ENCODE measurements around the gene RHCG. TPM values are rescaled to one million over a fixed set of nuclear protein-coding genes. Genes with fewer than 3 reads are reported as not detected.
"Not testable (repeated sequence)": the region's sequence is repeated elsewhere in the genome, so short reads cannot be mapped to it uniquely, and the experiment has no call there.

Gene RHCG
- total RNA-seq, 1 donor from 2014 or later = not detected

- H3K4me3 Mint-ChIP-seq (ENCODE audit: unreplicated experiment) = no peak overlapping the region
- H3K27me3 Mint-ChIP-seq (ENCODE audit: low read depth) = peaks cover 58% of the 10 kb centered on the region
- TF ChIP-seq, protein P1, sequence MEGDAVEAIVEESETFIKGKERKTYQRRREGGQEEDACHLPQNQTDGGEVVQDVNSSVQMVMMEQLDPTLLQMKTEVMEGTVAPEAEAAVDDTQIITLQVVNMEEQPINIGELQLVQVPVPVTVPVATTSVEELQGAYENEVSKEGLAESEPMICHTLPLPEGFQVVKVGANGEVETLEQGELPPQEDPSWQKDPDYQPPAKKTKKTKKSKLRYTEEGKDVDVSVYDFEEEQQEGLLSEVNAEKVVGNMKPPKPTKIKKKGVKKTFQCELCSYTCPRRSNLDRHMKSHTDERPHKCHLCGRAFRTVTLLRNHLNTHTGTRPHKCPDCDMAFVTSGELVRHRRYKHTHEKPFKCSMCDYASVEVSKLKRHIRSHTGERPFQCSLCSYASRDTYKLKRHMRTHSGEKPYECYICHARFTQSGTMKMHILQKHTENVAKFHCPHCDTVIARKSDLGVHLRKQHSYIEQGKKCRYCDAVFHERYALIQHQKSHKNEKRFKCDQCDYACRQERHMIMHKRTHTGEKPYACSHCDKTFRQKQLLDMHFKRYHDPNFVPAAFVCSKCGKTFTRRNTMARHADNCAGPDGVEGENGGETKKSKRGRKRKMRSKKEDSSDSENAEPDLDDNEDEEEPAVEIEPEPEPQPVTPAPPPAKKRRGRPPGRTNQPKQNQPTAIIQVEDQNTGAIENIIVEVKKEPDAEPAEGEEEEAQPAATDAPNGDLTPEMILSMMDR (IDR thresholded peaks at IDR 0.05) = no peak
- no peak for DNase-seq (ENCODE audit: low spot score)
- no peak overlapping the region for H3K27ac Mint-ChIP-seq (ENCODE audit: unreplicated experiment)
- no peaks in the 10 kb centered on the region for H3K9me3 Mint-ChIP-seq (ENCODE audit: low read depth)
- H3K4me1 Mint-ChIP-seq (ENCODE audit: low read depth) = no peaks in the 10 kb centered on the region
- H3K36me3 Mint-ChIP-seq (ENCODE audit: low read depth) = no peaks in the 10 kb centered on the region
These were observed 18.8 kb downstream of the RHCG start for GRCh38 chr15:89477411-89478242.

DNA sequence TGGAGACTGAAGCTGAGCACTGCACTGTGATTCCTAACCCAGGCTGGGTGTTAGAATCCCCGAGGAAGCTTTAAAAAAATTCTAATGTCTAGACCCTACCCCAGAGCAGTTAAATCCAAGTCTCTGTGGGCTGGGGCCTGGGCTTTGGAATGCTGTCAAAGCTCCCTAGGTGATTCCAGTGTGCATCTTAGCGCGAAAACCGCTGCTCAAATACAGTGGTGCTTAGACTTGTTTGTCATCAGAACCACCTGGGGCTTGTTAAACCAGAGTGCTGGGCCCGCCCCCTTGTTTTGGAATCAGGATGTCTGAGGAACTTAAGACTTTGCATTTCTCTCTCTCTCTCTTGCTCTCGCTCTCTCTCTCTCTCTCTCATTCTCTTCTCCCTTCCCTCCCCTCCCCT lies 20.7 kb downstream of the RHCG start:
- peaks cover under 1% of the 10 kb centered on the region for H3K4me1 Mint-ChIP-seq (ENCODE audit: low read depth)
- H3K27me3 Mint-ChIP-seq (ENCODE audit: low read depth) = peaks cover 63% of the 10 kb centered on the region
- TF ChIP-seq, protein P1 (IDR thresholded peaks at IDR 0.05) = no peak

DNA sequence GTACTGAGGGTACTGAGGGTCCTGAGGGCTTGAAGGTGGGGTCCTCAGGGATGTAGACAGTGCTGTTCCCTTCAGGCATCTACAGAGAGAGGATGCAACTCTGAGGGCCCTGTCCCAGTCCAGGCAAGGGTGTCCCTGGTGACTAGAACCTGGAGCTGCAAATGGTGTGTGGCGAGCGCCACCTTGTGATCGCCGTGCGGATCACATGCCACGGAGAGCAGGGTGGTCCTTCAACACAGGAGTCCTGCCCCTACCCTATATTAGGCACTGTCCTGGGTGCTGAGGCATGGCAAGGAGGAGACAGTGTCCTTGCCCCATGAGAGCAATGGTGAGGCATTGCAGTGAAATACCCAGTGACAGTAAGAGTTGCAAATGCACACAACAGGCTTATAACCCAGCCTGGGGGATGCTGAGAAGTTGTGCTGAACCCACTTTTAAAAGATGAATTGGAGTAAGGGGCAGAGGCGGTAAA lies 23.6 kb downstream of the RHCG start:
- peaks cover 62% of the 10 kb centered on the region for H3K27me3 Mint-ChIP-seq (ENCODE audit: low read depth)
- TF ChIP-seq, protein P1 (IDR thresholded peaks at IDR 0.05) = peak; percentile 87
- H3K27ac Mint-ChIP-seq (ENCODE audit: unreplicated experiment) = no peak overlapping the region
- H3K36me3 Mint-ChIP-seq (ENCODE audit: low read depth) = no peaks in the 10 kb centered on the region
- no peak for DNase-seq (ENCODE audit: low spot score)
- no peaks in the 10 kb centered on the region for H3K9me3 Mint-ChIP-seq (ENCODE audit: low read depth)
- H3K4me1 Mint-ChIP-seq (ENCODE audit: low read depth) = peaks cover 4% of the 10 kb centered on the region
- no peak overlapping the region for H3K4me3 Mint-ChIP-seq (ENCODE audit: unreplicated experiment)

More for the DNA sequence above, 20.7 kb downstream of the RHCG start:
- Mint-ChIP-seq H3K36me3 (ENCODE audit: low read depth) (no peaks in the 10 kb centered on the region), H3K4me3 (ENCODE audit: unreplicated experiment) (no peak overlapping the region), H3K27ac (ENCODE audit: unreplicated experiment) (no peak overlapping the region), H3K9me3 (ENCODE audit: low read depth) (no peaks in the 10 kb centered on the region)
- no peak for DNase-seq (ENCODE audit: low spot score)

DNA sequence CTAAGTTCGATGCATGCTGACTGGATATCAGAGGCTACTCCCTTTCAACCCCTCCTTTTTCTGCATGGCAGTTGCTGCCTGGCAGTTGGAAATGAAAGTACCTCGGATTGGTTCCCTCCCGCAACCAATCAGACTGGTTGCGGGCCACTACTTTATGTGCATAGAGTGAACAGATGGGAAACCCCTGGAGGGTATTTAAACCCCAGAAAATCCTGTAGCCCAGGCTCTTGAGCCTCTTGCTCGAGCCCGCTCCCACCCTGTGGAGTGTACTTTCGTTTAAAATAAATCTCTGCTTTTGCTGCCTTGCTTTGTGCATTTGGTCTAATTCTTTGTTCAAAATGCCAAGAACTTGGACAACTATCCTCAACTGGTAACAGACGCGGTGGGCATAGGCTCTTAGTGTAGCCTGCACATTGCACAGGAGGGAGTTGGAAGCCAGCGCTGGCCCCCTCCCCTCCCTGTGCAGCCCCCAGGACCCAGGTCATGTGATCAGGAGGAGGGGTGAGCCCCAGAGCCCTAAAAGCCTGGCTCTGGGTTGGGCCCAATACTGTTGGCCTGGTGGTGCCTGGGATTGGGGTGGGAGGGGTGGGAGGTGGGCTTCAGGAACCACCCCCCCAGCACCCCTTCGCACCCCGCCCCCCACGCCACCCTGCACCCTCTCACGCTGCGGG lies 26.8 kb downstream of the RHCG start:
- no peak for DNase-seq (ENCODE audit: low spot score)
- Mint-ChIP-seq H3K27me3 (ENCODE audit: low read depth) (peaks cover 57% of the 10 kb centered on the region), H3K9me3 (ENCODE audit: low read depth) (no peaks in the 10 kb centered on the region), H3K27ac (ENCODE audit: unreplicated experiment) (no peak overlapping the region), H3K36me3 (ENCODE audit: low read depth) (no peaks in the 10 kb centered on the region), H3K4me1 (ENCODE audit: low read depth) (peaks cover 4% of the 10 kb centered on the region), H3K4me3 (ENCODE audit: unreplicated experiment) (no peak overlapping the region)
- TF ChIP-seq, protein P1 (IDR thresholded peaks at IDR 0.05) = no peak

DNA sequence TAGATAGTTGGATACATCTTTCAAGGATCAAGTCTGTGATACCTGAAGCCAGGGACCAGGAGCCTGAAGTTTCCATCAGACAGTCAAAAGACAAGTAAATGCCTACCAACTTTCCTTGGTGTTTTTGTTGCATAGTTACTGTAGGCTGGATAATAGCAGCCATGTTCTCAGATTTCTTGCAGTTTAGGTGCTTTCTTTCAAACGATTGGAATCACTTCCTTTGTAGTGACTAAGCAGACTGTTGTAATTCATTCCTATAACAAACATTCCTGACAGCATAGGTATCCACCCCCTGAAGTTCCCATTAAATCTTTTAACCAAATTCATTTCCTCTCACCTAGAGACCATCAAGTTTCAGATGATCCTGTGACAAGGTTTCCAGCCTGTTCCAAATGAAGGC lies 27.6 kb downstream of the RHCG start:
- not testable (repeated sequence) for H3K4me1 Mint-ChIP-seq (ENCODE audit: low read depth); DNase-seq (ENCODE audit: low spot score); H3K9me3 Mint-ChIP-seq (ENCODE audit: low read depth); H3K4me3 Mint-ChIP-seq (ENCODE audit: unreplicated experiment); H3K27ac Mint-ChIP-seq (ENCODE audit: unreplicated experiment); H3K36me3 Mint-ChIP-seq (ENCODE audit: low read depth)
- peaks cover 56% of the 10 kb centered on the region for H3K27me3 Mint-ChIP-seq (ENCODE audit: low read depth)

Measured in chondrocyte (in vitro differentiated cells).